A172 (cell line): ENCODE measurements around the gene USP46. TPM values are rescaled to one million over a fixed set of nuclear protein-coding genes. Genes with fewer than 3 reads are reported as not detected.

Experiments
- DNase-seq: peaks from one replicate; pipeline ENCODE4 v3.0.0-alpha.2; 2015; ENCODE audit warnings: low spot score
- total RNA-seq: library from RNA; depleted of rRNA; stranded (reverse); fragments of >200 nt; shearing (Covaris generic); gene quantifications from 2 replicates; pipeline ENCODE4 v1.2.3, GENCODE V29; 2014

USP46 gene
- total RNA-seq, 1 experiment from 2014 or later: 19.9 TPM

- no peak for DNase-seq
Observed at GRCh38 chr4:52657292-52657617, 1.8 kb downstream of the USP46 start.

GRCh38 chr4:52655506-52655905 is 3.6 kb downstream of the USP46 start:
- DNase-seq: no peak

- no peak for DNase-seq
Observed at GRCh38 chr4:52651996-52652672, 7.0 kb downstream of the USP46 start.

- no peak for DNase-seq
Observed at GRCh38 chr4:52648836-52649235, 10.3 kb downstream of the USP46 start.

GRCh38 chr4:52646741-52647140 is 12.4 kb downstream of the USP46 start:
- DNase-seq: no peak

GRCh38 chr4:52646096-52646495 is 13.0 kb downstream of the USP46 start:
- DNase-seq: no peak

GRCh38 chr4:52645300-52645699 is 13.8 kb downstream of the USP46 start:
- DNase-seq: no peak

GRCh38 chr4:52643785-52644244 is 15.3 kb downstream of the USP46 start:
- peak; percentile 49 for DNase-seq

GRCh38 chr4:52643190-52643589 is 15.9 kb downstream of the USP46 start:
- no peak for DNase-seq

GRCh38 chr4:52641854-52642563 is 17.1 kb downstream of the USP46 start:
- DNase-seq: peak; percentile 71

- DNase-seq: peak; percentile 25
Observed at GRCh38 chr4:52640808-52641565, 18.1 kb downstream of the USP46 start.

GRCh38 chr4:52638717-52639116 is 20.4 kb downstream of the USP46 start:
- no peak for DNase-seq

GRCh38 chr4:52637116-52637515 is 22.0 kb downstream of the USP46 start:
- DNase-seq: no peak

GRCh38 chr4:52635560-52635959 is 23.5 kb downstream of the USP46 start:
- no peak for DNase-seq

GRCh38 chr4:52635130-52635529 is 24.0 kb downstream of the USP46 start:
- no peak for DNase-seq

- DNase-seq: no peak
Observed at GRCh38 chr4:52633846-52634245, 25.3 kb downstream of the USP46 start.

GRCh38 chr4:52628974-52629373 is 30.1 kb downstream of the USP46 start:
- DNase-seq: no peak

- DNase-seq: no peak
Observed at GRCh38 chr4:52628543-52628942, 30.6 kb downstream of the USP46 start.

- DNase-seq: no peak
Observed at GRCh38 chr4:52627876-52628275, 31.2 kb downstream of the USP46 start.

- DNase-seq: no peak
Observed at GRCh38 chr4:52625216-52625615, 33.9 kb downstream of the USP46 start.

GRCh38 chr4:52622564-52622963 is 36.5 kb downstream of the USP46 start:
- no peak for DNase-seq

- no peak for DNase-seq
Observed at GRCh38 chr4:52621567-52621966, 37.5 kb downstream of the USP46 start.

- no peak for DNase-seq
Observed at GRCh38 chr4:52619591-52619931, 39.5 kb downstream of the USP46 start.
